HG03139 (cell line): ENCODE measurements around the gene PIH1D1.

Experiments
- ATAC-seq: cut with Tn5 transposase; IDR thresholded peaks from one replicate; pipeline ENCODE4 v1.9.1; 2021; ENCODE audit not compliant: unreplicated experiment

PIH1D1 gene

DNA sequence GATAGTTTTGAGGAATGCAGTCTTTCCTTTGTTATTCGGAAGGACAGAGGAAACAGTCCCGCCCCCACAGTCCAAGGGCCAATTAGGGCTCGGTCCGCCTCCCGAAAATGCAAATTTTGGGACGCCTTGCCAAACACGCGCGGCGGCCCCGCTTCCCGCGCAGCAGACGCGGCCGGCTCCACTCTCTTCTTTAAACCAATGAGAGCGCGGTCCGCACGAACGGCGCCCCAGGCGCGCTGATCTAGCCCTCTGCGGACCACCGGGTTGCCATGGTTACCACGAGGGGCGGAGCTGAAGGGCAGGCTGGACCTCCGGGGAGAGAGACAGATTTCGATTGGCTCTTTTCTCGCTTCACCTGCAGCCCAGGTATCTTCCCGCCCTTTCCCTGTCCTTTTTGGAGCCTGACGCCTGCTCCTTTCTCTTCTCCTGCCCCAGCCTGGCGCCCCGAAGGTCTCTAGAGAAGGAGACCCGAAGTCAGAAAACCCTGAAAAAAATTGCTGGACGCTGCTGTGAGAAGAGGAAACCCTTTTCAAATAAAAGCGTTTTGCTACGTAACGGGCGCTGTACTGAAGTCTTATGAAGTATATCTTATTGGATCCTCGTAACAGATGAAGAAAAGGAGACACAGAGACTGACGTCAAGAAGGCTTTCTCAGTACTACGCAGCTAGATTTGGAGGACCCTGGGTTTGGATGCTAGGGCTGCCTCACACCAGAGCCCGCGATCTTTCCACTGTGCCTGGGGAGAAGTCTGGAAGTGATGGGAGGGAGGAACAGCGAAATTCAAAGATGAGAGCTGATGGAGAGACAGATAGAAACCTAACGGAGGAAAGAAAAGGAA is 30.4 kb downstream of the PIH1D1 start:
- ATAC-seq, result no peak

DNA sequence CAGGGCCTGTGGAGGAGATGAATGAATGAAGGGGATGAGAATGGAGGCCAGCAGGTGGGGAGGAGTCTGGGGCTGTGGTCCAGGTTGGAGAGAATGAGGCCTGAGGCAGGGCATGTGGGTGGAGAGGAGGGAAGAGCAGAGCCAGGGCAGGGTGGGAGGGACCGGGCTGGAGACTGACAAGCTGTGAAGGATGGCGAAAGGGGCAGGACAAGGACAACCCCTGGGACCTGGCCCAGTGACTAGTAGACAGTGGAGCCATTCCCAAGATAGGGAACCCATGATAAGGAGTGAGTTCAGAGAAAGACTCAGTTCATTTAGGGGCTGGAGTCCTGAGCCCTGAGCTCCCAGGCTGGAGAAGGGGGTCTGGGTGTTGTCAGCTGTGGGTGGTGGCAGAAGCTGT is 31.4 kb downstream of the PIH1D1 start:
- ATAC-seq, result no peak

DNA sequence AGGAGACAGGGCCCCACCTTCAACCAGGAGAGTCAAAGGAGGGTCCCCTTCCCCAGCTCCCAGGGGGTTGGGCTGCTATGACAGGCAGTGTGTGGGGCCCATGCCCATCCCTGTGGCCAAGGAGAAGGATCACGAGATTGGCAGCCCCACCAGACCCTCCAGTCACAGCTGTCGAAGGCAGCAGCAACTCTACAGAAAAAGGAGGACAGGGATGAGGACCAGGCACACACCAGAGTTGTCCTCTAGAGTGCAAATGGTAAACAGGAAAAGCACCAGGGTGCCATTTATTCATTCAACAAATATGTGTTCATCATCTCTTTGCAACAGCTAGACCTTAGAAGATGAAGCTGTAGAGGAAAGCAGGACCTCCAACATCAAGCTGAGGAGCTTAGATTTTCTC is 32.4 kb downstream of the PIH1D1 start:
- no peak for ATAC-seq

DNA sequence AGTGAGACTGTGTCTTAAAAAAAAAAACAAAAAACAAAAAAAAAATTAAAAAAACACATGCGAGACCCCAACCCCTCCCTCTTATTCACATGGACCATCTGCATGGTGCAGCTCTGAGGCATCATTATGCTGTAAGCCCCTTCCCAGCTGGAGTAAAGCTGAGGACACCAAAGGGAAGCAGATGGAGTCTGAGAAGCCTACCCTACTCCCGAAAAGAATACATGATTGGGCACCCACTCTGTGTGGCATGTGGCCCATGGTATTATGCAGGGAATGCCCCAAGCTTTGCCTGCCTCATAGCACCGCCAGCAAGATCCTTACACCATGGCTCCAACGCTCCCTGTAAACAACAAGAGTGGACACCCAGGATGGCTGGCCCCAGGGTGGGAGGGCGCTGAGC is 33.1 kb downstream of the PIH1D1 start:
- ATAC-seq, result no peak

DNA sequence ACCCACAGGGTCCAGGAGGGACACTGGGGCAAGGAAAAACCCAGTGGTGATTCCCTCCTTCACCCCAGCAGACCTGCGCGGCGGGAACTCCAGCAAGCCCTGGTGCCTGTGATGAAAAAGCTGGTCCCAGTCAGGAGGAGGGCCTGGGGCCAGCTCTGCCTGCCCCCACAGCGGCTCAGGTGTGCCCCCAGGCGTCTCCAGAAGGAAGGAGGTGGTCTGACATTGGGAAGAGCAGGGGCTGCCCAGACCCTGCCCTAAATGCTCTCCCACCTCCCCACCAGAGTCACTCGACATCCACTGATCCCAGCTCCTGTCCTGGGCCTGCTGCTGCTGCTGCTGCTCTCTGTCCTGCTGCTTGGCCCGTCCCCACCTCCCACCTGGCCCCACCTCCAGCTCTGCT is 34.5 kb downstream of the PIH1D1 start:
- no peak for ATAC-seq

DNA sequence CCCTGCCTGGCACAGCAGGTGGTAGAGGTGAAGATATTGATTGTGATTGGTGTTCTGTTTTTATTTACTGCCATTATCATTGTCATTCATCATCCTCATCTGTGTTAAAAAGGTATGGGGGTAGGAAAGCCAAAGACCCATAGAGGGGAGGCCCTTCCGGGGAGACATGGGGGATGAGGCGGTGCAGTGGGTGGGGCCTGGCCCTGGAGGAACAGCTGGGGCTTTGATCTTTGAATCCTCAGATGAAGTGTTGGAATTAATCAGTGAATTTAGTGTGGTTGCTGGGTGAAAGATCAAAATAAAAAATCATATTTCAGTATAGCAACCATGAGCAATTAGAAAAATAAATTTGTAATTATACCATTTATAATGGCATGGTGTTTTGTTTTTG is 35.8 kb downstream of the PIH1D1 start:
- no peak for ATAC-seq

DNA sequence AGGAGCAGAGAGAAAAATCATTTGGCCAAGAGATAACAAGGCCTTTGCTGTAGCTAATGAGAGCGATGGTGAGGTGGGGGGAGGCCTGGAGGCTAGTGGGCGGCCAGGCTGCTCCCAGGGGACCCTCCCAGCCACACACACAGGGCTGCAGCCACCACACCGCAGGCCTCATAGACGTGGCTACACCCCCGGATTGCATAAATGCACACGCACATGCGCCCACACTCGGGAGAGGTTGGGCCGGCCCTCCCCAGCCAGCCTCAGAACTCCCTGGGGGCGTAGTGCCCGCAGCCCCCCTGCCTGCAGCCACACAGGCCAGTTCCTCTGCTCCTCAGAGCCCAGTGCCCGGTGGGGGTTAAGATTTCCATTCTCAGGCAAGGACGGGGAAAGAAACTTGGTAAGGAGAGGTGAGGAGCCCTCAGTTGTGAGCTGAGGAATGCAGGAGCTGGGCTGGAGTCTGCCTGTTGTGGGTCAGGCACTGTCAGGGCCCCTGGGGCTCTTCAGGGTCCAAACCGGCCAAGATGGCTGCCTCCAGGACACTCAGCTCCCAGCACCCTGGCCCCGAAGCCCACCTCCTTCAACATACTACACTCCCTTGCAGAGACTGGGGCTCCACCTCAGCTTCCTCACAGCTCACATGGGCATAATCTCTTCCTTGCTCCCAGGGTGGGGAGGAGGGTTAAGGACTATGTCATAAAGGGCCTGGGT is 36.4 kb downstream of the PIH1D1 start:
- no peak for ATAC-seq

DNA sequence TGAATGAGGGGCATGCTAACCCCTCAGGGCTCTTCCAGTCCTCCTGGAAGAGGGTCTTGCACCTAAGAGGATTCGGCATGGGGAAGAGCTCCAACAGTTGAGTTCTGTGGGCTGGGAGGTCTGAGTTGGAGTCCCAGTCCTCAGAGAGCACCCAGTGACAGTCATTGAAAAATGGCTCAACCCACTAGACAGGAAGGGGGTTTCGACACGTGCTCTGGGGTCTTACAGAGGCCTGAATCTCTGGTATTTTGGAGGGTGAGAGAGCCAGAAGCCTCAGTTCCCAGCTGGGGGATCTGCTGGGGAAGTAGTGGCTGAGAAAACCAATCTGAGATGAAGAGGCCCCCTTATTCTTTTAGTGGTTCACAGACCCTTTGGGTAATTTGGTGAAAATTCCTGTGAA is 37.4 kb downstream of the PIH1D1 start:
- no peak for ATAC-seq

DNA sequence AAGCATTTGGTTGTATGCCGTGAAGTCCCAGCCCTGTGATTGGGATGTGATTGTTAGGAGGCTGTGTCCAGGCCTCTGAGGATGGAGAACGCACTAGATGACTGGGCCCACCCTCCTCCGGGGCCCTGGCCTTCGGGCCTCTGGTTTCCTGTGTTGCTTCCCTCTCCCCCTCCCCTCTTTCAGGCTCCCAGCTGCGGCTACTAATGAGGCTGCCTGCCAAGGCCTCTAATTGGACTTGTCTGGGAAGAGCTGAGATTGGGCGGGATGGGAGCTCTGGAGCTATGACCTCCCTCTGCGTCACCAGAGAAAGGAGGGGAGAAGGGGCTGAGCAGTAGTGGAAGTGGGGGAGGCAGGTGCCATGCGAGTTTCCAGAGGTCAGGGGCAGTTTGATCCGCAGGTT is 38.3 kb downstream of the PIH1D1 start:
- ATAC-seq, result no peak

DNA sequence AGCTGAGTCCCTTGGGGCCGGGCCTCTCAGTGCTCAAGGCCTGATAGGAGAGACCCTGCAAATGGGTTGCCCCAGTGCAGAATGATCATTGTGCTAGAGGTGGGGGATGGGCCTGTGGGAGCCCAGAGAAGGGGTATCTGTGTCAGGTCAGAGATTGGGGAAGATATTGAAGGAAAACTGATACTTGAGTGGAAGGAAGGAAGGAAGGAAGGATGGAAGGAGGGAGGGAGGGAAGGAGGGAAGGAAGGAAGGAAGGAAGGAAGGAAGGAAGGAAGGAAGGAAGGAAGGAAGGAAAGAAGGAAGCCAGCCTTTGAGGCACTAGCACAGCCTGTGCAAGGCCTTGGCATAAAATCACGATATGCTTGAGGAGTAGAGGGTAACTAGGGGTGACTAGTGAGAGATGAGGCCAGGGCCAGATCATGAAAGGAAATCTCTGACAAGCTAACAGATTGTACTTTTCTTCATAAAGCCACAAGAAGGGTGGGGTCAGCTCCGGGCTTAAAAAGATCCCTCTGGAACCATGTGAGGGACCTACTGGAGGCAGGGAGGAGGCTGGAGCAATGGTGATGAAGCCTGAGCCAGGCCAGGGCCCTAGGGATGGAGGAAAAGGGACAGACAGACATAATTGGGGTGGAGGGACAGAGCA is 39.8 kb downstream of the PIH1D1 start:
- no peak for ATAC-seq

DNA sequence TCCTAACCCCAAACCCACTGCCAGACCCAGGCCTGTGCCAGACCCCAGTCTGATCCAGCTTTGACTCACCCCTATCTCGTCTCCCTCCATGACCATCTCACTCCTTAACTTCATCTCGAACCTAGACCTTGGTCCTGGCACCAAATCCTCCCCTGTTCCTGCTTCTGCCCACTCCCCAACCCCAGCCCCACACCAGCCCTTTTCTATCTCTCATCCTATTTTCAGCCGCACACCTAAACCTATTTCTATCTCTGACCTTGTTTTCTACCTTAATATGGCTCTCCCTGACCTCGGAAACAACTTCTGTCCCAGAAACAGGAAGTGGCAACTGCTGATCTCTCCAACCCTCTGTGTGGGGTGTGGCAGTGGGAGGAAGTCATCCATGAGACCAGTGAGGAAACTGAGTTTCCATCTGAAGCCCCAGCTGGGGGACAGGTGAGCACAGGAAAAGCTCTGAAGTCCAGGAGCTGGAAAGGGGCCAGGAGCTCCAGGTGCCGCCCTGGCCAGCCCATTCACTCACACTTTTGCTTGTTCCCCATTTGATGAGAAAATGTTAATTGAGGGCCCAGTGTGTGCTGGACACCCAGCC is 42.1 kb downstream of the PIH1D1 start:
- ATAC-seq, result no peak

DNA sequence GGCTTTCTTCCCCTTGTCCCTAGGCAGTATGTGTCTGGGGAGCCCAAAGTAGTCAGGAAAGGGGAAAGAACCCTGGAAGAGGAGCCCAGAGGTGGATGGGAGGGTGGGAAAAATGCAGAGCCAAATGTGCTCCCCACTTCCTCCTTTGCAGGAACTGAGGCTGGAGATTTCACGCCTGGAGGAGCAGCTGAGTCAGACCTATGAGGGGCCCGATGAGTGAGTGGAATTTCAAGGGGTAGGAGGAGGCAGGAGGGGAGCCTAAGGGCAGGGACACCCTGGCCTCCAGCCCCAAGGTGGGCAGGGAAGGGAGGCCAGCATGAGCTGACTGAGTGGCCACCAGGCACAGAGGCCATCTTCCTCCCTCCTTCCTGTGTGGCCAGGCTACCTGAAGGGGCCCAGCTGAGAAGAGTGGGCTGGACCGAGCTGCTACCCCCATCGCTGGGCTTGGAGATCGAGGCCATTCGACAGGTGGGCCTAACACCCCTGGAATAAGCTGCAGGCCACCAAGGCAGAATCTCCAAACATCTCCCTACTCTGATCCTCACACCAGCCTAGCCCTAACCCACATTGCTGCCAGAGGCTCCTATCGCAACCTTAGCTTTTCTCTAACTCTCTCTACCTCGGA is 42.7 kb downstream of the PIH1D1 start:
- no peak for ATAC-seq

DNA sequence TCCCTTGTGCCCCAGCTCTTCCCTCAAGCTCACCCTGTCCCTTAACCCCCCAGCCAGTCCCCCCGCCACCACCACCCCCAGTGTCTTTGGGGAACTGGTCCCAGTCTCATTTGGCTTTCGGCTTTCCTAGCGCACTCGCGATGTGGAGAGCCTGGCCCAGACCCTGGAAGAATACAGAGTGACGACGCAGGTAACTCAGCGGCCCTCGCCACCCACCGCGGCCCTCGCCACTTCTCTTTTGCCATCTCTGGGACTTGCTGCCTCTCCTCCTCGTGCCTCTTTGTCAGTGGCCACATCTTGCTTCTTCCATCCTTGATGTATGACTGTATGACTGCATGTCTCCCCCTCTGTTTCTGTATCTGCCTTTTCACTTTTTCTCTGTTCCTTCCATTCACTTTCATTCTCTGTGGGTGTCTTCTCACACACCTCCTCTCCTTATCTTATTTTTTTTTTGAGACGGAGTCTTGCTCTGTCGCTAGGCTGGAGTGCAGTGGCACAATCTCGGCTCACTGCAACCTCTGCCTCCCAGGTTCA is 44.1 kb downstream of the PIH1D1 start:
- ATAC-seq, result no peak

DNA sequence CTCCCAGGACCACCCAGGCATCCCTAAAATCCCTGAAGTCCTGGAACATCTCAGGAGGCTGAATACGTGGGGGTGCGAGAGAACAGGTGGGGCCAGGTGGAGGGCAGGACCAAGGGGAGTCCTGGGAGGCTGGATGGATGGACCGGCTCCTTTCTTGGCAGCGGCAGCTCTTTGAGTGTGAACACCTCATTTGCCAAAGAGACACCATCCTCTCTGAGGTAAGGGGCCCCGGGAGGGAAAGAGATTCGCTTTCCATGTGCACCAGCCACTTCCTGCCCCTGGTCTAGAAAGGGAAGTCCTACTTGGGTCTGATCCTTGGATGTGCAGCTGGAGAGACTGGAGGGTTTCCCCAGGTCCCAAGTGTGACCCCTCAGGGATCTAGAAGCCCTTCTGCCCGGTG is 44.5 kb downstream of the PIH1D1 start:
- no peak for ATAC-seq

DNA sequence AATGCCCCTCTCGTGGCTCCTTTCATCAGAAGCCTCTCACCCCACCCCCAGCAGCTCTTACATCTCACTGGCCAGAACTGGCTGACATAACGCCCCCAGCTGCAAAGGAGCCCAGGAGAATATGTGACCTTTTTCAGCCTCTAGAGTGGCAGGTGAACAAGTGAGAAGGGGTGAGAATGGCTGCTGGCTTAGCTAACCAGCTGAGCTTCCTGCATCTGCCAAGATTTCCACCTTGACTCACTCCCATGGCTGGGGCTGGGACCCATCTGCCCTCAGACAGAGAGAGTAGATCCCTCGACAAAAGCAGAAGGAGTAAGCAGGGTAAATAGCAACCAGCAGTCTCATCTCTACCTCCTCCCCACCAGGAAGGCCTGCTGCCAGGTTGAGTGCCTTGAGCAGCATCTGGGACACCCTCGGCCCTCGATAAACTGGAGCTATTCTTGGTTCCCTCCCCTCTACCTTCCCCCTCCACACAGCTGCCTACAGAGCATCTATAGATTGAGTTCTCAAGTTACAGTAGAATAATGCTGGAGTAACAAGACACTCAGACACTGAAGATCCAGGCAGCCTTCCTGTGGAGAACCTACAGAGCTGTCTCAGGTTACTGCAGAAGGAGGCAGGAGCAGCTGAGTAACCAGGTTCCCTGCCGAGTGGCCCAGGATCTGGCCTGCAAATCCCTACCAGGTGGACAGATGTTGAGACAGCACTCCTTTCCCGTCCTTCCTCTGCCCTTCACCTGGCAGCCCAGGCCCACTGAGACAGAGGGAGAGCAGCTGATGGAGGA is 48.0 kb downstream of the PIH1D1 start:
- no peak for ATAC-seq

DNA sequence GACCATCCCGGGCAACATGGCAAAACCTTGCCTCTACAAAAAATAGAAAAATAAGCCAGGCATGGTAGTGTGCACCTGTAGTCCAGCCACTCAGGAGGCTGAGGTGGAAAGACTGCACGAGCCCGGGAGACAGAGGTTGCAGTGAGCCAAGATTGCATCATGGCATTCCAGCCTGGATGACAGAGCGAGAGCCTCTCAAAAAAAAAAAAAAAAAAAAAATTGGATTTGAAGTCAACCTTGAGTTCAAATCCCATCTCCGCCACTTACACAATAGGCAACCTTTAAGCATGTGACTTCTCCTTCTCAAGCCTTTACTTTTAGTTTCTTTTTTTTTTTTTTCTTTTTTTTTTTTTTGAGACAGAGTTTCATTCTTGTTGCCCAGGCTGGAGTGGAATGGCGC is 51.6 kb downstream of the PIH1D1 start:
- ATAC-seq, result no peak

DNA sequence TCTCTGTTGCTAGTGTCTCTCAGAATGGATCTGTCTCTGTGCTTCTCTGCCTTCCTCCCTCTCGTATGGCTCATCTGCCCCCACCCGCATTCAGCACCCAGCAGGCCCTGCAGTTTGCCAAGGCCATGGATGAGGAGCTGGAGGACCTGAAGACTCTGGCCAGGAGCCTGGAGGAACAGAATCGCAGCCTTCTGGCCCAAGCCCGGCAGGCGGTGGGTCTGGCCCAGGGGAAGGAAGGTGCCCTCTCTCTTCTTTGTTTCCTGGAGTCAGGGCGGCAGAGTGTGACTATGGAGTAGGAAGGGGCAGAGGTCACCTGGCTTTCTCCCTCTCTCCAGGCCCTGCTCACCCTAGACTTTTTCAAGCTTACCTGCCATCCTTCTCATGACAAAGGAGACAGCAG is 52.7 kb downstream of the PIH1D1 start:
- no peak for ATAC-seq

DNA sequence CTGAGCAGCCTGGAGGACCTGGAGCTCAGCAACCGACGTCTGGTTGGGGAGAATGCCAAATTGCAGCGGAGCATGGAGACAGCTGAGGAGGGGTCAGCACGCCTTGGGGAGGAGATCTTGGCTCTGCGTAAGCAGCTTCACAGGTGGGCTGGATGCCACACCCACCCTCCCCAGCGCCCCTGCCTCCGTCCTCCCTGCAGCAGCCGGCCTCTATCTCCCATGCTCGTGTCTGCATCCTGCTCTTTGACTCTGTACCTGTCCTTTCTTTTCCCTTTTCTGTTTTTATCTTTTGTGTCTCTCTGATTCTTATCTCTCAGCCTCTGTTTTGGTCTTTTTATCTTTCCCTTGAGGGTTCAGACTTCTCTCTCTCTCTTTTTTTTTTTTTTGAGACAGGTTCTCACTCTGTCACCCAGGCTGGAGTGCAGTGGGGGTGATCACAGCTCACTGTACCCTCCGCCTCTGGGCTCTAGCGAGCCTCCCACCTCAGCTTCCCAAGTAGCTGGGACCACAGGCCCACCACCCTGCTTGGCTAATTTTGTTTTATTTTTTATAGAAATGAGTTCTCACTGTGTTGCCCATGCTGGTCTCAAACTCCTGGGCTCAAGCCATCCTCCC is 53.5 kb downstream of the PIH1D1 start:
- ATAC-seq, result no peak

DNA sequence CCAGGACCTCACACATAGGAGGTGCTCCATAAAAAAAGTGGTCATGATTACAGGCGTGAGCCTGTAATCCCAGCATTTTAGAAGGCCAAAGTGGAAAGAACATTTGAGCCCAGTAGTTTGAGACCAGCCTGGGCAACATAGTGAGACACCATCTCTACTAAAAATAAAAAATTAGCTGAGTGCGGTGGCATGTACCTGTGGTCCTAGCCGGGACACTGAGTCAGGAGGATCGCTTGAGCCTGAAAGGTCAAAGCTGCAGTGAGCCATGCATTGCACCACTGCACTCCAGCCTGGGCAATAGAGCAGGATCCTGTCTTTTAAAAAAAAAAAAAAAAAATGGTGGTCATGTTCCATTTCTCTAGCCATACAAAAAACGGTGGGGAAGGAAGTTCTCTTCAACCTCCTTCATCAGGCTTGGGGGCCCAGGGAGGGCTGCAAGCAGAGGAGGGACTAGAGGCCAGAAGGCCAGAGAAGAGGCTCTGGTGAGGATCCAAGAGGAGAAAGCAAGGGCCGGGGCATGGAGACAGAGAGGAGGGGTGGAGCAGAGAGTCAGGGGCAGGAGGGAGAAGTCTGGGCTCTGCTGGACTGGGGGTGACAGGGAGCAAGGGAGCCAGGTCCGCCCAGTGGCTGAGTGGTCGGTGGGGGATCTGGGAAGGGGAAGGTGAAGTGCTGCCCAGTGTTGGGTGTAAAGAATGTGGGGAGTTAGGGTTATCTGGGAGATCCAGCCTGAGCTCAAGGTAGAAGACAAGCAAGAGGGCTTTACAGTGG is 54.7 kb downstream of the PIH1D1 start:
- no peak for ATAC-seq
